HG03139 (cell line): ENCODE results near the gene EPB41L5.
"Not testable (repeated sequence)": the region's sequence is repeated elsewhere in the genome, so short reads cannot be mapped to it uniquely, and the experiment has no call there.

Experiments used
- ATAC-seq: cut with Tn5 transposase; IDR thresholded peaks from one replicate; pipeline ENCODE4 v1.9.1; 2021; ENCODE audit not compliant: unreplicated experiment

The EPB41L5 gene

GRCh38 chr2:120012771-120013596, at the start of gene EPB41L5:
Gene EPB41L5, plus strand, starts transcription at chr2:120013077. Its CDS starts 6,008 bp downstream, at chr2:120019085.
- ATAC-seq, result peak; percentile 90

DNA sequence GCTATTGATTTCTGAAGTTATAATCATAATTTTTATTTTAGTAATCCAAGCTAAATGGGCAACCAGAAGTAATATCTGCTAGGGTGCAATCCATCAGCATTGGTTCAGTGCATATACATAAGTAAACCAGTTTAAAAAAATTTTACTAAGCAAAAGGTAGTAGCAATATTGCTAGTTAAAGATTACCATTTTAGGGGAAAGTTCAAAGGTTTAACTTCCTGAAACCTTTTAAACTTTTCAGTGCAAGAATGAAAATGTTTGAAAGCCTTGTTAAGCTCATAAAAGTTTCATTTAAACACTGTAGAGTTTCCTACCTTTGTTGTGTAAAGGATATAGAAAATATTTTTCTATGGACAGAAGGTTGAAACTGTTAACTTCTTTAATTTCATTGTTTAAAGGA, 31.0 kb upstream of the EPB41L5 start:
- no peak for ATAC-seq

DNA sequence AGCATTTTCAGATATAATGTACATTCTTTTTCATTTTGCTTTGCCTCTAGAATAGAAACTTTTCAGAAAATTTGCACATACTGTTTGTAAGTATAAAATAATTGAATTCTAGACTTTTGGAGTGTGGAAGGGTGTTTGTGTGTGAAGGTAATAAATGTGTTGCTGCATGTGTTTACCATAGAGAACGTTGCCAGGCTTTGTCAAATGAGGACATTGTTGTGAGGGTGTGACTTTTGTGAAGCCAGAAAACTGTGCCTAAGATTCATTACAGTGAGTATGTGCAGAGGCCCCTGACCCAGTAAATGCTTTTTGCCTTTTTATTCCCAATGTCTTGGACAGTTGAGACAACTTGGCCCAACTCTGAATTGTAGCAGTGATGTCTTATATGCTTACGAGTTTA, 30.4 kb upstream of the EPB41L5 start:
- no peak for ATAC-seq

DNA sequence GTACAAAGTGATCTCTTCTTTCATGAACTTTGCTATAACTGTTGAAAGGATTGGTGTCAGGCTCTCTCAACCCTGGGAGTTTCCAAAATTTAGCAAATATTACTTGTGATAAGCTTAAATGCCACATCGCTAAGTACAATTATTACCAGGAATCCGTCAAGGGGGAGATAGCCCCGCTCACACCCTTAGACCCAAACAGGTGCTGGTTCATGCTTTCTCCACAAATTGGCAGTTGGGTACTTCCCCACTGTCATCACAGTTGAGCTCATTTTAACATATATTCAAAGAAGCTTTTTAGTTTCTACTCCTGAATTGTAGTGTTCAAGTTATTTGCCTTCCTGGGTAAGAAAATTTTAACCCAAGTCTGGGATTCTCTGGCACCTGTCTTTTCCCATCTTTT, 29.8 kb upstream of the EPB41L5 start:
- ATAC-seq, result no peak

DNA sequence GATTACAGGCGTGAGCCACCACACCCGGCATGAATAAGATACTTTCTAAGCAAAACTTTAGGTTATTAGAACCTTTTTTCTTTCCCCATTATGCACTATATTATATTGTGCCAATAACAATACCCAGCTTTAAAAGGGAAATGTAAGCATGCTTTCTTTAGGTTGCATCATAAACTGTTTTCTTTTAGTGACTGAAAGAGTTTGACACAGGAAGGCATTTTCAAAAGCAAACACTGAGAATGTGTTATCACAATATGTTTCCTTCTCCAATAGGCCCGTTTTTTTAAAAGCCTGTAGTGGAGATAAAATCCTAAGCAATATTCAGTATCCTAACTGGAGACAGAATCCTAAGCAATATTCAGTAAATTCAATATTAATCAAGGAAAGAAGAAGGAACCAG, 16.7 kb upstream of the EPB41L5 start:
- ATAC-seq, result no peak

DNA sequence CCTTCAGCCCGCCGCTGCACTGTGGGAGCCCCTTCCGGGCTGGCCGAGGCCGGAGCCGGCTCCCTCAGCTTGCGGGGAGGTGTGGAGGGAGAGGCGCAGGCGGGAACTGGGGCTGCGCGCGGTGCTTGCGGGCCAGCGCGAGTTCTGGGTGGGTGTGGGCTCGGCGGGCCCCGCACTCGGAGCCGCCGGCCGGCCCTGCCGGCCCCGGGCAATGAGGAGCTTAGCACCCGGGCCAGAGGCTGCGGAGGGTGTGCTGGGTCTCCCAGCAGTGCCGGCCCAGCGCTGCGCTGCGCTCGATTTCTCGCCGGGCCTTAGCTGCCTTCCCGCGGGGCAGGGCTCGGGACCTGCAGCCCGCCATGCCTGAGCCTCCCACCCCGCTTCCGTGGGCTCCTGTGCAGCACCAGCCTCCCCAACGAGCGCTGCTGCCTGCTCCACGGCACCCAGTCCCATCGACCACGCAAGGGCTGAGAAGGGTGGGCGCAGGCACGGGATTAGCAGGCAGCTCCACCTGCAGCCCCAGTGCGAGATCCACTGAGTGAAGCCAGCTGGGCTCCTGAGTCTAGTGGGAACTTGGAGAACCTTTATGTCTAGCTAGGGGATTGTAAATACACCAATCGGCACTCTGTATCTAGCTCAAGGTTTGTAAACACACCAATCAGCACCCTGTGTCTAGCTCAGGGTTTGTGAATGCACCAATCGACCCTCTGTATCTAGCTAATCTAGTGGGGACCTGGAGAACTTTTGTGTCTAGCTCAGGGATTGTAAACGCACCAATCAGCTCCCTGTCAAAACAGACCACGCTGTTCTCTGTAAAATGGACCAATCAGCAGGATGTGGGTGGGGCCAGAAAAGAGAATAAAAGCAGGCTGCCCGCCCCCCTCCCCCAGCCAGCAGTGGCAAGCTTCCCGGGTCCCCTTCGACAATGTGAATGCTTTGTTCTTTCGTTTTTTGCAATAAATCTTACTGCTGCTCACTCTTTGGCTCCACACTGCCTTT, 15.7 kb upstream of the EPB41L5 start:
- ATAC-seq, result not testable (repeated sequence)

GRCh38 chr2:120001471-120001870, 11.4 kb upstream of the EPB41L5 start:
- no peak for ATAC-seq

GRCh38 chr2:120004254-120004653, 8.6 kb upstream of the EPB41L5 start:
- no peak for ATAC-seq

DNA sequence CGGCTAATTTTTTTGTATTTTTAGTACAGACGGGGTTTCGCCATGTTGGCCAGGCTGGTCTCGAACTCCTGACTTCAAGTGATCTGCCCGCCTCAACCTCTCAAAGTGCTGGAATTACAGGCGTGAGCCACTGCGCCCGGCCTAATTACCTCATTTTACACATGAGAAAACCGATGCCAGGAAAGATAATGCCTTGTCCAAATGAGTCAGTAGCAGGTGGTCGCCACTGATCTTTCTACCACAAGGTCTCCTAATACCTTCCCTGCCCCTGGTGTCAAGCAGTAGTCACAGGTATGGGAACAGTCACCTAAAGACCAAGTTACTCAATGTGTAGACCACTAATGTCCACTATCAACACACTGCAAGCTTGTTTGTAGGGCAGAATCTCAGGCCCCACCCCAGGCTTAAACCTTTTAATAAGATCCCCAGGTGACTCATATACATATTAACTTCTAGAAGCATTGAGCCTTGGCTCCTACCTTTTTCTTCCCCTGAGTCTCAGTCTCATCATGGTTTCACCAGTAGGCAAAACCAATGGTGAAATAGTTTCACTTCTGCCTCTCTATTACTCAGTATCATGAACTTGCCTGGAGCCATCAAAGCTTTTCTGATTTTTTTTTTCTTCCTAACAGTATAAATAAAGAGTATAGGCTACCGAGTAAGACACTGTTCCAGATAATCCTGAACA, 6.9 kb upstream of the EPB41L5 start:
- peak; percentile 90 for ATAC-seq

- no peak for ATAC-seq
These were observed 5.0 kb upstream of the EPB41L5 start for GRCh38 chr2:120007851-120008250.

- ATAC-seq, result no peak
These were observed 514 bp upstream of the EPB41L5 start for GRCh38 chr2:120012363-120012762.

- ATAC-seq, result no peak
These were observed 833 bp downstream of the EPB41L5 start for GRCh38 chr2:120013597-120014223.

DNA sequence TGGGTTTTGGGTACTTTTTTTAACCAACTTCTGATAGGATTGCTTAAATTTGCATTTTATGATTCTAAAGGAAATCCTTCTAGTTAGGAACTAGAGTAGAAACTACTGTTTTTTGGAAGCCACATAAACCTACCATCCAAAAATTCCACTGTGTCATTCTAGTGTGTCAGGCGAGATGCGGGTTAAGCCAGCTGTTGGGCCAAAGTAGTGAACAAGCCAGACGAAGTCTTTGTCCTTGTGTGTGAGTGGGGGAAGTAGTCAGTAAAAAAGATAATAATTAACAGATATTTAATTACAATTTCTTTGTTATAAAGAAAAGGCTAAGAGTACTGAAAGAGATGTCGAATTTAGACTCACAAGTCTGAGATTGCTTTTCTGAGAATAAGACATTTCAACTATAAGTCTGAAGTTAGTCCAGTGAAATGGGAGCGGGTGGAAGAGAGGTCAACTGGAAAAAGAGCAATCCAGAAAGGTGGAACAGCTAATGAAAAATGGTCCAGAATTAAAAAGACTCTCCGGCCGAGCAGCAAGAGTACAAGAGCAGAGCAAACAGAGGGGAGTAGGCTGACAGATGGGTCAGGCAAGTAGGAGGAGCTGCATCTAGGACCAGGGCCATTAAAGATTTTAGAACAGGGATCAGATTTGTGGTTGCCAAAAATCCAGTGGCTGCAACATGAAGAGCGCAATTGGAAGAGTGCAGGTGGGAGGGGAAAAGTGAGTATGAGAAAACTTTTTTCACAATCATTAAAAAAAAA, 1.5 kb downstream of the EPB41L5 start:
- ATAC-seq, result no peak

GRCh38 chr2:120016800-120017199, 3.9 kb downstream of the EPB41L5 start:
- no peak for ATAC-seq

DNA sequence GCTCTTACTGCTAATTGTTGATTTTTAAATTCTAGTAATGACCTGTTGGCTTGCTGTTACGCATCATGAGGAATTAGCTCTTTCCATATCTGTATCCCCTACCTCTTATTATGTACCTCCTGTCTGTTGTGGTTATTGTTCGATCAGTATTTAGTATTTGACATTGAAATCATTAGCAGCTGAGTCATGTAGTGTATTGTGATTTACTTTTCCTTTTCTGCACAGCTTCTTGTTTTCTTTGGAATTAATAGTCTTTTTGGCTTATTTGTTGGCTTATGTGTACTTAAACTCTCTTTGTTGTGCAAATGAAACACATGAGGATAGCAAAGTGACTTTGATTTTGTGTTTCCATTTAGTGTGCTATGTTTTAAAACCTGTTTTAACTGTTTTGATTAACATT, 4.3 kb downstream of the EPB41L5 start:
- ATAC-seq, result no peak

- no peak for ATAC-seq
These were observed 5.7 kb downstream of the EPB41L5 start for GRCh38 chr2:120018549-120018948.

- ATAC-seq, result no peak
These were observed 7.7 kb downstream of the EPB41L5 start for GRCh38 chr2:120020554-120020953.

- ATAC-seq, result not testable (repeated sequence)
These were observed 9.6 kb downstream of the EPB41L5 start for GRCh38 chr2:120022505-120022904.

- ATAC-seq, result no peak
These were observed 14.0 kb downstream of the EPB41L5 start for GRCh38 chr2:120026890-120027289.

- ATAC-seq, result no peak
These were observed 15.9 kb downstream of the EPB41L5 start for GRCh38 chr2:120028795-120029194.
